Activated CD4-positive, alpha-beta T cell treated with anti-CD3 and anti-CD28 coated beads for 24 hours (primary cell): ENCODE measurements around the gene OTOP2.

ENCODE experiments used
- DNase-seq, 2 donors: peaks; one replicate each; pipeline ENCODE4 v3.0.0-alpha.2; 2020; ENCODE audit warnings: low read depth in 2 of 2

OTOP2 gene, protein sequence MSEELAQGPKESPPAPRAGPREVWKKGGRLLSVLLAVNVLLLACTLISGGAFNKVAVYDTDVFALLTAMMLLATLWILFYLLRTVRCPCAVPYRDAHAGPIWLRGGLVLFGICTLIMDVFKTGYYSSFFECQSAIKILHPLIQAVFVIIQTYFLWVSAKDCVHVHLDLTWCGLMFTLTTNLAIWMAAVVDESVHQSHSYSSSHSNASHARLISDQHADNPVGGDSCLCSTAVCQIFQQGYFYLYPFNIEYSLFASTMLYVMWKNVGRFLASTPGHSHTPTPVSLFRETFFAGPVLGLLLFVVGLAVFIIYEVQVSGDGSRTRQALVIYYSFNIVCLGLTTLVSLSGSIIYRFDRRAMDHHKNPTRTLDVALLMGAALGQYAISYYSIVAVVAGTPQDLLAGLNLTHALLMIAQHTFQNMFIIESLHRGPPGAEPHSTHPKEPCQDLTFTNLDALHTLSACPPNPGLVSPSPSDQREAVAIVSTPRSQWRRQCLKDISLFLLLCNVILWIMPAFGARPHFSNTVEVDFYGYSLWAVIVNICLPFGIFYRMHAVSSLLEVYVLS

DNA sequence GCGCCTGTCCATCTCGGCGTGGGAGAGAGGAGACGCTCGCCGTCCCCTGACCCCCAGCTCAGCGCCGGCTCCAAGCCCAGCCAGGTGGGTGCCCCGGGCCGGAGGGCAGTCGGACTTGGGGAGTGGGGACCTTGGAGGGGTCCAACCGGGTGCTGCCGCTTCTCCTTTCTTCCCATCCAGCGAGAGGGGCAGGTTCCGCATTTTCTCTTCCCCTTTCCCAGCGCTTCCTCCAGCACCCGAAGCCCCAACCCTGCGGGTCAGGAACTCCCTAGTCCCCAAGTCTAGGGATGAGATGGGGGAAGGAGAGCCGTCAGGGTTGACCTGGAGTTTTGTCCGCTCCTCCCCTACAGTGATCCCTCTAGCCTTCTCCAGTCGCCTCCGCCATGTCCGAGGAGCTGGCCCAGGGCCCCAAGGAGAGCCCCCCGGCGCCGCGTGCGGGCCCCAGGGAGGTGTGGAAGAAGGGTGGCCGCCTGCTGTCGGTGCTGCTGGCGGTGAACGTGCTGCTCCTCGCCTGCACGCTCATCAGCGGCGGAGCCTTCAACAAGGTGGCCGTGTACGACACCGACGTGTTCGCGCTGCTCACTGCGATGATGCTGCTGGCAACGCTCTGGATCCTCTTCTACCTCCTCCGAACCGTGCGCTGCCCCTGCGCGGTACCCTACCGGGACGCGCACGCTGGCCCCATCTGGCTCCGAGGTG is at the start of gene OTOP2:
Gene OTOP2, plus strand, starts transcription at position 24 of the 699 bp plus-strand sequence. Its CDS starts 360 bp downstream, at position 384.
- no peak for DNase-seq

DNA sequence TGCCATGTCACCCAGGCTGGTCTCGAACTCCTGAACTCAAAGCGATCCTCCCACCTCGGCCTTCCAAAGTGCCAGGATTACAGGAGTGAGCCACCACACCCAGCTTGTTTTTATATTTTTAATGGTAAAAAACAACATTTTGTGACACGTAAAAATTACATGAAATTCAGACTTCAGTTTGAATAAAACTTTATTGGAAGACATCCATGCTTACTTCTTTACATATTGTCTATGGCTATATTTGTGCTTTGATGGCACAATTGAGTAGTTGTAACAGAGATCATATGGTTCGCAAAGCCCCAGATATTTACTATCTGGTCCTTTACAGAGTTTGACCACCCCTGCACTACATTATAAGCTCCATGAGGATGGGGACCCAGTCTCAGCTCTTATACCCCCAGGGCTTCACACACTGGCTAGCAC is 49.4 kb upstream of the OTOP2 start:
- DNase-seq = no peak

DNA sequence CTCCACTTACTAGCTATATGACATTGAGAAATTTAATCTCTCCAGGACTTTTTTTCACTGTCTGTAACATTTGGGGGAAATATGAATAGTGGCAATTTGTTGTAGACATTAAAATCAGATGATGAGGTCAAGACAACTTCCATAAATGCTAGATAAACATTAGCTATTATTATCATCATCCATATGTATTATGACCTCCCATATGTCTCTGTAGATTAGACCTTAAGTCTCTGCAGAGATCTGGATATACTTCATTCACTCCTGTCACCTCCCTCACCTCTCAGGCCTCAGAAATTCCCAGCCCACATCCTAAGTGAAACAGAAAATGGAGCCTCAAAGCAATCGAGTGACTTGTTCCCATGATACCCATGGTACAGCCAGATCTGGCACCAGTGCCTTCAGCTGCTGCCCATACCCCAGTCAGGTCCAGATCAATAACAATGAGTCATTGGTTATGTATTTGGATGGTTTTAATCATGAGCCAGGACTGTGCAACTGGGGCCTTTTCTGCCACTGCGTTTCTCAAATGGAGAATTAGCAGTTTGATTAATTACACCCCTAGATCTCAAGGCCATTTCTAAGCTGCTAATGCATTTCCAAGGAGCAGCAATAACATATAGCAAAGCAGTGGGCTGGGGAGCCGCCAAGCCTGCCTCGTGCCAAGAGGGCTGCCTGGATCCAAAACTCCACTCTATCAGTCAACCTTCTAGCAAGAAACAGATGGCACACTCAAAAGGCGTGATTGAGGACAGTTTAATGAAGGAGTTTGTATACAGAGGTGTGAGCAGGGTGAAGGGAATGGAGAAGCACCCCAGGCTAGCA is 48.7 kb upstream of the OTOP2 start:
- DNase-seq = no peak

DNA sequence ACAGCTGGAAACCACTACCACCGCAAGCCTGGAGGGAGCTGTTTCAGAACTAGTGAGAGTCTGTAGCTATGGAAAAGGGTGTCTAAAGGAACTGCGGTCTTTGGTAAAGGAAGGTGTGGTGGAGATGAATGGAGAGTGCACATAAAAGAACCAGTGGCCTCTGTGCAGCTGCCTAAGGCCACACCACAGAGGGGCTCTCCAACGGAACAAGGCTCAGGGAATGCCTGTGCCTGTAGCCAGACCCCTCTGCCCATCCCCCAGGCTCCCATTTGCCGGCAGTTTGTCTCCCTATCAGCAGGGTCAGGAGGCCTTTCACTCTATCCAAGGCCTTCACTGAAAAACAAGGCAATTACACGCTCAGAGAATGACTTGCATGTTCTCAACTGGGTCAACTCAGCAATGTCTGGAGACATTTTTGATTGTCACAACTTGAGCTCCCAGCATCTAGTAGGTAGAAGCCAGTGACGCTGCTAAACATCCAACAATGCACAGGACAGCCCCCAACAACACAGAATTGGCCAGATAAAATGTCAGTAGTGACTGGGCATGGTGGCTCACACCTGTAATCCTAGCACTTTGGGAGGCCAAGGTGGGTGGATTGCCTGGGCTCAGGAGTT is 48.0 kb upstream of the OTOP2 start:
- no peak for DNase-seq

DNA sequence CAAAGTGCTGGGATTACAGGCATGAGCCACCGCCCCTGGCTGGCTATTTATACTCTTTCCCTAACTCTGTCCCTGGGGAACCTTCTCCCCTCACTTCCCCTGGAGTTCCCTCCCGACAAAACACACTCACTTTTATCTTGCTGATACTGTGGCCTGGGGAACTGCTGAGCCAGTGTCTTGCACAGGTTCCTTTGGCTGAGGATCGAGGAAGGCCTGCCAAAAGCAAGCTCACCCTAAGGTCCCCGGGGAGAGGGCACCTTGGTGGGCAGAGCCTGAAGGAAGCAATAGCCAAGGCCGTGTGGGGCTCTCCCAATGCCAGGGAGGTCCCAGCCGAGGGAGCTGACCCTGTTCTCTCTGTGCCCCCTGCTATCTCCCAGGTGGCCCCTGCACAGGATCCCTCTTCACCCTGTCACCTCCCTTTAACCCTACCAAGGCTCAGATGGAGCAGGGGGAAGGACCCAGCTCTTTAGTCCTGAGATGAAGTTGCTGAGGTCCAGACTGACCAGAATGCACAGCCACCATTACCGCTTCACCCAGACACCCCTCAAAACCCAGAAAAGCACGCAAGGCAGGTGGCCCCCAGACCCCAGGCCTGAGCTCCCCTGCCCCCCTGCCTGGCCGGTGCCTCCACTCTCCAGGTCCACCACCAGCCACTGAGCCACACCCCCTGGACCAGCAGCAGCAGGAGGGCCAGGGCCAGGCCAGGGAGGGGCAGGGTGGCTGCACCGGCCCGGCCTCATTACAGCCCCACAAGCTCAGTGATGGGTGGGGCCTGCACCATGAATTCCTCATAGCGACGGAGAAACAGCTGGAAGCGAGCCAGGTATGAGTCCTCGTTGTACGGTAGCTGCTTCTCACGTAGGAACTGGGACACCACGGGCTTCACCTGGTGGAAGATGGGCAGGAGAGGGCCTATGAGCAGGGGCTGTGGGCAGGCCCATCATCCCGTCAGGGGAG is 46.2 kb upstream of the OTOP2 start:
- DNase-seq = no peak

DNA sequence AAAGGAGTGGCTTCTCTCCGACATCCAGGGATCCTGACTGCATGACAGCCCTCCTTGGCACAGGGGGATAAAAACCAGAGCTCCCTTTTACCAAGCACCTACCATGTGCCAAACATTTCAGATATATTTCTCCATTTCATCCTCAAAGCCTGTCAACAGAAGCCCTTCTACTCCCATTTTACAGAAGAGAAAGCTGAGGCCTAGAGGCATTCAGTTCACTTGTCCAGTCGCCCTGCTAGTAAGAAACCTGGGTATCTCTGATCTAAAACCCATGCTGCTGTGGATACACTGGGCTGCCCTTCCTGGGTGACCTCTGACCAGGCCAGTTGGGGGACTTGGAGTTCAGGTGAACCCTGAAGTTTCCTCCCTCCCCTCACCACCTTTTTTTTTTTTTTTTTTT is 45.4 kb upstream of the OTOP2 start:
- no peak for DNase-seq

DNA sequence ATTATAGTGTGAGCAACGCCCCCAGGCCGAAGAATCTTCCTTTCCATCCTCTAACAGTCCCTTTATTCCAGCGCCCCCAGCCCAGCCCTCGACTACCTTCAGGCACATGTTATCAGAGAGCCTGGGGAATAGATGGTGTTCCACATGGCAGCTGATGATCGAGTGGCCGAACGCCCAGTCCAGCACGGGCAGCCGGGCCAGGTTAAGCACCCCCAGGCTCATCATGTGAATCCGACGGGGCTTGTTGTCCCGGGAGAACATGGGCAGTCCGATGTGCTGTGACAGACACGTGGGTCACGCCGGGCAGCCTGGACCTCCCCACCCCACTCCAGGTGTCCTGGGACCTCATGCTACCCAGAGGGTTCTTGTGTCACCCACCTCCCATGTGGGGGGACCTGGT is 44.8 kb upstream of the OTOP2 start:
- DNase-seq = no peak

DNA sequence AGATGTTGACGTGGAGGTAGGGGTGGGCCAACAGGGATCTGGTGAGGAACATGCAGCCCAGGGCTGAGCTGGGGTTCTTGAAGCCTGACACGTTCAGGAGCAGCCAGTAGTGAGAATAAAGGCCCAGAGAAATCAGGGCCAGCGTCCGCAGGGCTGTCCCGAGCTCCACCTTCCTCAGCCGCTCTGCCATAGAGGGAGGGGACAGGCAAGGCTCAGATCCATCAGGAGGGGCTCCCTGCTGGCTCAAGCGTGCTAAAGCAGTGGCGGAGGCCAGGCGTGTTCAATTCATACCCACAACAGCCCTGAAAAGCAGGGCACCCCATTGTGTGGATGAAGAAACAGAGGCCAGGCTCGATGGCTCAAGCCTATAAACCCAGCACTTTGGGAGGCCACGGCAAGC is 43.0 kb upstream of the OTOP2 start:
- DNase-seq = no peak

DNA sequence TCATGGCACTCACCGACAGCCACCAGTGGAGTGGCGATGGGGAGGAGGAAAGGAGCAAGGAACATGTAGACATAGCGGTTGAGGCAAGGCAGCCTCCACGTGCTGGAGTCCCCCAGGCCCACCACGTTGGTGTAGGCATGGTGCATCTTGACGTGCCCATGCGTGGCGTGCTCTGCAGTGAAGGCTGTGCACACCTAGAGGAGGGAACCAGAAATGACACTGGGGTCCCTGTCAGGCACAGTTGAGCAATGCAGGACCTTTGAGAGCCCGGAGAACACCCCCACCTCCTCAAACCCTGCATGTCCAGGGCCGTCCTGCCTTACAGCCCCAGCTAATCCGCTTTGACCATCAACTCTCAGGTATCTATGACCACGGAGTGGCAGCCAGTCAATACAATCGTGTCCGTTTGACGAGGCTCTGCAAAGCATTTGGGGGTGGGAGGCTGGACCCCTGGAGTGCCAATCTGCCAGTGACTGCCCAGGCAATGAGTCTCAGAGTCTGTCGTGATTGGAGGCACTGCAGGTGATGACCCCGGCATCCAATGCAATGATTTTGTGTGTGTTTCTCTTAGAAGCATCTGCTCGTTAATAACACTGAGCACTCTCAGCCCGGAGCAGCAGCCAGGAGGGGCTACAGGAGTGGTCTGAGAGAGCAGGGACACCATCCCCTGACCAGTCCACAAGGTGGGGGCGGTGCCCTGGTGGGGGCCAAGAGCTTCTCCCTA is 41.4 kb upstream of the OTOP2 start:
- no peak for DNase-seq

DNA sequence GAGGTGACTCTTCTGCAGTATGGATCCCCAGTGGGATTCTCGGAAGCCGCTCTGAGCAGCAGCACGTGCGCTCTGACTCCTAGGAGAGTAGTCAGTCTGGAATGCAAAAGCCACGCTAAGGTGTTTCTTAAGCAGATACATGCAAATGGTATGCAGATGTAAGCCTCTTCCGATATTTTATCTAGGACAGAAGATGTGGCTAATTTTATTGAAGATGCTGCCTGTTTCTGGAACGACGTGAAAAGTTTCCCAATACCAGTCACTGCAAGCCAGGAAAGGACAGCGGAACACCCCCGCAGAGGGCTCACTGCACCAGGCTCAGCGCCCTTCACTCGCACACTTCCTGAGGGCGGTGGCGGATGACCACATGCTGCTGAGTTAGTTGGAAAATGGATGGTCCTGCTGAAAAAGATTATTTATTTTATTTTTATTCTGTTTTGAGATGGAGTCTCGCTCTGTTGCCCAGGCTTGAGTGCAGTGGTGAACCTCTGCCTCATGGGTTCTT is 40.8 kb upstream of the OTOP2 start:
- no peak for DNase-seq

DNA sequence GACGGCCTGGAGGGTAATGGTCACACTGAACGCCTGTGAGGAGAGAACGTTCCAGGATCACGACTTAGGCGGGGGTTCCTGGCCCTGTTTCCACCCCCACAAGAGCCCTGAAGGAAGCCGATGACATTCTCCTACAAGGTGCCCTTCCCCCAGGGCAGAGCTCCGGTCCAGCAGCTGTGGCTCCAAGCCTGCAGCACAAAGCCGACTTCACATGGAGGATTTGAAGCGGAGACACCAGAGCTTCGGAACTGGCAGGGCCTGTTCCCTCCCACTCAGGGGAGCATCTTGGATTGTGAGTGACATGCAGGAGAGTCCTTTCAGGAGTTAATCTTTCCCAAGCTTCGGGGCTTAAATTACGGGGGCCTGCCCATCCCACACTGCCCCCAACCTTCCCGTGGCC is 35.6 kb upstream of the OTOP2 start:
- DNase-seq = no peak

DNA sequence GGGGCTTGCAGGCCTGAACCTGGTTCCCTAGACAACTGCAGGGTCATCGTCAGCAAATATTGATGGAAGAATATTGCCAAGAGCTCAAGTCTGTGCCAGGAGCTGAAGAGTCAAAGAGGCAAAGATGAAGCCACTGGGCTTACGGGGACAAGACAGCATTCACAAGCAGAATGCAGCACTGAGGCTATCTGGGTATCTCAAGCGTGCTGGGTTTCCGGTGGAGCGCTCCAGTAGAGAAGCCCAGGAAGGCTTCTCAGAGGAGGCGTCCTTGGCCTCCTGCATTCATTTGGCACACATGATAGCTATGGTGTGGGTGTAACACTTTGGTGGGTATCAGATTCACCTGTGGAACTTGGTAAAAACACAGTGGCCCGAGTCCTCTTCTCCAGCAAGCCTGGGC is 33.5 kb upstream of the OTOP2 start:
- no peak for DNase-seq

DNA sequence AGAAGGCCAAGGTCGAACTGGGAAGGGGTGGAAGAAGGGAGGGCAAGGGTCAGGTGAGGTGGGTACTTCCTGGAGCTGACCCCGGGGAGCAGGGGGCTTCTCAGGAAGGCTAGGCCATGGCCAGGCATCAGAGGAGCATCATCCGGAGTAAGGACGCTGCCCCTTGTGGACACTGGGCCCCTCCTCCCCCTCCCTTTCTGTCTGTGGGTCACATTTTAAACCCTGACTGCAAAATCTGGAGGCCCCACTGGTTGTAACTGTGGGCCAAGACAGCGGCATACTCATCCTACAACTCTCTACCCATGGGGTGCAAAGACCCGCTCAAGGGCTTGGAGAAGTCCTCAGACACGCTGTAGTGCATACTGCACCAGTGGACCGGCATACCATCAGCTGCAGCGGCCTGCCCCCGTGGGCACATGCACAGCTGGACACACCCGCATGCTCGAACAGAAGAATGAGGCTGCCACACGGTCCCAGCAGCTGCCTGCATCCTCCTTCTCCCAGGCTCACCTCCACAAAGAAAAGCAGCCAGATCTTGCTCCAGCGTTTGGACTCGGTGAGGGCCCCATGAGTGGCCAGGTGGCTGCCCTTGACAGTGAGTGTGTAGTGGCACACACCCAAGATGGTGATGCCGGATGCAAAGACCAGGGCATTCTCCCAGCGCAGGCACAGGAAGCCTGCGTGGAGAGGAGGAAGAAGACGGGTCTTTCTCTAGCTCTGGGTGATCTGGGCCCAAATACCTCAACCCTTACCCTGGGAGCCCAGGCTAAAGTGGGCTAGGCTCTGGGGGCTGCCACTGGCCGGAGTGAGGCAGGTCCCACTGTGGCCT is 31.8 kb upstream of the OTOP2 start:
- no peak for DNase-seq

DNA sequence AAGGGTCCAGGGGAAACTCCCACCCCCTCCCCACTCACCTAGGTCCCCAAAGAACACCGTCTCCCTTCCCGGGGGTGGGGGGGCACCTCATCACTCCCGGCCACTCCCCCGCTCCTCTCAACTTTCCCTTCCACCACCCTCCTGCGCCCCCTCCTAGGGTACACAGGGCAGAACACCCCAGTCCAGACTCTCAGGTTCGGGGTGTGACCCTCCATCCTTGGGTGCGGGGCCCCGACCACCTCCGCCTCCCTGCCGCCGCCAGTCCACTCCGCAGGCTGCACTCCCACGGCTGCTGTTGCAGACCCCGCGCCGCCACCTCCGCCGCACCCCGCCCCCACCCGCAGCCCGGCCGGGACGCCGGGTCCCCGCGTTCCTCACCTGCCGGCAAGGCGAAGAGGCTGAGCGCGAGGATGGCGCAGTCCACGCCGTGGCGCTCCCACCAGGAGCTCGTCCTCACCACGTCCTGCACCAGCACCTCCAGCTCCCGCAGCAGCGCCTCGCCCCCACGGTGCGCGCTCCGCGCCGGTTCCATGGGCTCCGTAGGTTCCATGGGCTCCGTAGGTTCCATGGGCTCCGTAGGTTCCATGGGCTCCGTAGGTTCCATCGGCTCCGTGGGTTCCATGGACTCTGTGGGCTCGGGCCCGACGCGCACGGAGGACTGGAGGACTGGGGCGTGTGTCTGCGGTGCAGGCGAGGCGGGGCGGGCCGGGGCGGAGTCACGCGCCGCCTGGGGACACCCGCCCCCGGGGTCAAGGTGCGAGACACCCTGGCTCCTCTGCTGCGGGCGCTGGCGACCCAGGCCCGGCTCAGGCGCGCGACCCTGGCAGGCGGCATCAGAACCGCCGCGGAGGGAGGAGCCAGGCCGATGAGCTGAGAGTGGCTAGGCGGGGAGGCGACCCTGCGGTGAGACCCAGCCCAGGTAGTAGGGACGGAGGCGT is 30.8 kb upstream of the OTOP2 start, which contains the start of gene FADS6:
Gene FADS6, minus strand, starts transcription at position 660 of the 938 bp plus-strand sequence. Its CDS starts 38 bp downstream, at position 622.
- peak in 1 of 2 donors; percentile 4 for DNase-seq

DNA sequence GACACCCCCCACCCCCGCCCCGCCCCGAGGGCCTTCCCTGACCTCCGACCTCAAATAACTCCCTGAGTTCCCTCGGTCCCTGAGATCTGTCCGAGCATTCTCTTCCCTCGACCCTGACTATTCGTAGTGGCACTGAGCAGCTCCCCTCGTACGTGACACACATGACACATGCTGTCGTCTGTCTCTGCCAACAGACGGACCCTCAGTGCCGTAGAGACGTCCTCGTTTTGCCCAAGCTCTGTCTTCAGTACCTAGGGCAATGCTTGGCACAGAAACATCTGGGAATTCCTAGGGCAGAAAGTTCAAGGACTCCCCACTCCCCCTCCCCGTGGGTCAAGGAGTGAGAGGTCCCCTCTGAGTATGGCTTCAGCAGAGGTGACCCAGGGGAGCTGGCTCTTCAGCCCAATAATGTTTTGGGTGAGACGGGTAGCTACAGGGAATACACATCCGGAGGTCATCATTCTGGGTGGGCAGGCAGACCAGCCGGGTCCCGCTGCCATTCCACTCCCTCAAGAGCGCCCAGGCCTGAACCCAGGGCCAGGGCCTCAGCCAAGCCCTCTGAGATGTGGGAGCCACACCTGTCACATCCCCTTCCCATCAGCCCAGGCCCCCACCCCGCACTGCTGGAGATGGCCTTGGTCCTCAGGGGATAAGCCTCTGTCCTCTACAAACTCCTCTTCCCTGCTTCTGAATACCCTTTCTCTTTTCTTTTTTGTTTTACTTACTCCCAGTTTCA is 30.0 kb upstream of the OTOP2 start:
- DNase-seq = no peak

DNA sequence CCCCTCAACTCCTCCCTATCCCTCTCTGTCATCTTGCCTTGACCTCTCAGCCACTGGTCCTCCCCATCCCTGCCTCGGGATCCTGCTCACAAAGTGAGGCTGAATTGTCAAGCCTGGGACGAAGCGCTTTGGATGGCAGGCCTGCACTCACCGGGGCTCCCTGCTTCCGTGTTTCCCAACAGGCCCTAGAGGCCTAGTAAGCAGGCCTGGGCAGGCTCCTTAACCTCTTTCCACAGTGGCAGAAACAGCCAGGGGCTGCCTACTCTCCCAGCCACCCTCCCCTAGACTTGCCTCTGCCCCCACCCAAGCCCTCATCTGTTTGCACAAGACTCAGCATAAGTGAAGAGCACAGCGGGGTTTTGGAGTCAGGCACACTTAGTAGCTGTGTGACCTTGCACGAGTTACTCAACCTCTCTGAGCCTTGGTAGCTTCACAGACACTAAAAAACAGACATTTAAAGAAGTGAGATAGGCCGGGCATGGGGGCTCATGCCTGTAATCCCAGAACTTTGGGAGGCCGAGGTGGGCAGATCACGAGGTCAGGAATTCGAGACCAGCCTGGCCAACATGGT is 25.6 kb upstream of the OTOP2 start:
- DNase-seq = no peak
